Tibial nerve (tissue), 4 donors: ENCODE data around the gene SAV1. TPM values are rescaled to one million over a fixed set of nuclear protein-coding genes. Genes with fewer than 3 reads are reported as not detected.

Source experiments
- DNase-seq, 2 donors: peaks; one replicate each; pipeline ENCODE4 v3.0.0-alpha.2; 2019; ENCODE audit warnings: low spot score in 2 of 2
- H3K27ac ChIP-seq, 4 donors: fragments of 200-600 bp; sonication (generic) in 3 of 4; one replicate each; pipeline ENCODE4 v1.5.1; 2017 to 2019; ENCODE audit warnings: mild to moderate bottlenecking in 1 of 4
- H3K27me3 ChIP-seq, 2 donors: fragments of 200-600 bp; sonication (generic) in 1 of 2; one replicate each; pipeline versions ENCODE4 v1.5.1 to v1.6.0; 2017 to 2019
- H3K36me3 ChIP-seq, 3 donors: fragments of 200-600 bp; sonication (generic); one replicate each; pipeline ENCODE4 v1.5.1; 2018 to 2019
- H3K4me1 ChIP-seq, 4 donors: fragments of 200-600 bp; sonication (generic) in 3 of 4; one replicate each; pipeline ENCODE4 v1.5.1; 2017 to 2019
- H3K4me3 ChIP-seq, 4 donors: fragments of 200-600 bp; sonication (generic) in 3 of 4; one replicate each; pipeline ENCODE4 v1.5.1; 2017 to 2019; ENCODE audit warnings: mild to moderate bottlenecking in 1 of 4, moderate library complexity in 1 of 4
- H3K9me3 ChIP-seq, 4 donors: fragments of 200-600 bp; sonication (generic) in 3 of 4; one replicate each; pipeline ENCODE4 v1.5.1; 2017 to 2019
- CTCF ChIP-seq, 5 experiments: fragments of 200-600 bp in 3 of 5; fragments of 450-650 bp in 2 of 5; sonication (generic) in 3 of 5; IDR thresholded peaks; one replicate each; pipeline ENCODE4 v1.5.1; 2016 to 2019; ENCODE audit warnings: antibody characterized with exemption in 5 of 5, mild to moderate bottlenecking in 3 of 5, moderate library complexity in 2 of 5
- EP300 ChIP-seq, 2 donors: sonication (generic); formaldehyde crosslinking; IDR thresholded peaks; one replicate each; pipeline ENCODE4 v1.6.1; 2017; ENCODE audit warnings: antibody characterized with exemption in 2 of 2, mild to moderate bottlenecking in 1 of 2
- POLR2A ChIP-seq, 2 donors: fragments of 450-650 bp; IDR thresholded peaks; one replicate each; pipeline ENCODE4 v1.6.1; 2017; ENCODE audit warnings: antibody characterized with exemption in 2 of 2, mild to moderate bottlenecking in 2 of 2, moderate library complexity in 2 of 2
- WGBS, 2 donors: methylation state at CpG; one replicate each; pipeline ENCODE4 v1.1.5; 2018; 5-methylcytosine and 5-hydroxymethylcytosine counted together
- total RNA-seq, 4 donors: library from RNA; depleted of rRNA; stranded (reverse); fragments of >200 nt; gene quantifications; one replicate each; pipeline ENCODE4 v1.1.0, GENCODE V29; 2016

SAV1 gene
- total RNA-seq, 4 donors from 2014 or later, result 35.1 to 62.3 (median 47.4) TPM

DNA sequence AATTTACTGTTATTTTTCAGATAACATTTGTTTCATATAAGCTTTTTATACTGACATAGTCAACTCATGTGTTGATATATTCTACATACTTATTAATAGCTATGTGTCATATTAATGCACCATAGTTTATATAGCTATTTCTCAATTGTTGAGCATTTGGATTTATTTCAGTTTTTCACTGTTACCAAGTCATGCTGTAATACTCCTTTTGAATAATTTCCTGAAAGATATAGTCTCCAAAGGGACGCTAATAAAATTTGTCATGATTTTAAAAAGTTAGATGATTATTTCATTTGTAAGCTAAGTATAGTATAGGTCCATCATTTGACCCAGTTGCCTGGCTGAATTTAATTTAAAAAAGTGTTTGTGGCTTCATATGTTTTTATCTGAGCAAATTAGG lies 60.3 kb downstream of the SAV1 start:
- no peaks in the 10 kb centered on the region for H3K27me3 ChIP-seq
- H3K9me3 ChIP-seq, result no peaks in the 10 kb centered on the region
- H3K4me3 ChIP-seq, result no peak overlapping the region
- DNase-seq, result no peak
- no peak overlapping the region for H3K27ac ChIP-seq
- peaks cover 0 to 20% (median 4%) of the 10 kb centered on the region in 4 donors for H3K4me1 ChIP-seq
- H3K36me3 ChIP-seq, result no peaks in the 10 kb centered on the region
- no peak for TF ChIP-seq EP300 (IDR thresholded peaks at IDR 0.05)
- 83 to 98% methylated on average over 1 of the region's 1 CpG for WGBS, 2 donors

DNA sequence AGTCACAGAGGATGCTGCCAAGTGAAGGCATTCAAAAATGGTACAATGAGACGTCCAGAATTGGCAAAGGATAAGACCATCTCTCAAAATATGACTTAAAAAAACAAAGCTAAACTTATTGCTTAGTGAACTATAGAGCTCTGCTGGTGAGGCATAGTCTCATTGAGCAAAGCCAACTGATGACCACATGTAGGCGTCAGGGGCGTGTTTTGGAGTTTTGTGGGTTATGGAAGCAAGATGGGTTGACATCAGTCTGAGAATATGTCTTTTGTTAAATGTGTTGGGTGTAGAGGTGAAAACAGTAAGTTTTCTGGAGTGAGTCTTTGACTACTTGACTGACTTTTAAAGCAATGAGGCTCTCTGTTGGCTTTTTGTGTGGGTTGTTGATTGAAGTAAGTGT lies 60.9 kb downstream of the SAV1 start:
- no peak for TF ChIP-seq EP300 (IDR thresholded peaks at IDR 0.05)
- no peak for TF ChIP-seq POLR2A (IDR thresholded peaks at IDR 0.05)
- TF ChIP-seq CTCF (IDR thresholded peaks at IDR 0.05), result no peak
- no peak for DNase-seq
- H3K4me1 ChIP-seq, result peaks cover 0 to 20% (median 4%) of the 10 kb centered on the region in 4 donors
- no peaks in the 10 kb centered on the region for H3K9me3 ChIP-seq
- H3K36me3 ChIP-seq, result peaks cover 0 to 2% (median 0%) of the 10 kb centered on the region in 3 donors
- H3K27me3 ChIP-seq, result no peaks in the 10 kb centered on the region
- 62 to 63% methylated on average over 3 of the region's 3 CpGs for WGBS, 2 donors
- peak overlapping the region in 1 of 4 donors; percentile 10 for H3K27ac ChIP-seq
- no peak overlapping the region for H3K4me3 ChIP-seq

DNA sequence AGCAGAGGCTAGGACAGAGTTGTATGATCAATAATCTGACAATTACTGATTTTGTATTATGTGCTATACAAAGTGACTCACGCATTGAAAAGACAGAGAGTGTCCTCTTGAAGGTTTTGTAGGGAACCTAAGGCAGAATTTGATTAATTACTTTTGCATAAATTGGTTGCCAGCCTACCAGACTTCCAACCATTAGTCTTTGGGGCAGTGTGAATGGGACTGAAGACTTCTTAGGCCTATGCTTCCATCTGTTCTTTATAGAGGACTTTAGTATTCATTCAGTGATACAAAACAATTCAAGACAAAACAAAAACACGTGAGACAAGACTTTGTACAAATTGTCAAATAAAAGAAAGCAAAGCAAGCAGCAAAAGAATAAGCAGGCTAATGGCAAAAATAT lies 61.6 kb downstream of the SAV1 start:
- no peak for DNase-seq
- Histone ChIP-seq H3K4me1 (peaks cover 0 to 20% (median 4%) of the 10 kb centered on the region in 4 donors), H3K36me3 (peaks cover 0 to 5% (median 0%) of the 10 kb centered on the region in 3 donors), H3K27ac (no peak overlapping the region), H3K4me3 (no peak overlapping the region), H3K27me3 (no peaks in the 10 kb centered on the region), H3K9me3 (no peaks in the 10 kb centered on the region)
- 67 to 72% methylated on average over 2 of the region's 2 CpGs for WGBS, 2 donors
- no peak for TF ChIP-seq CTCF (IDR thresholded peaks at IDR 0.05)
- no peak for TF ChIP-seq POLR2A (IDR thresholded peaks at IDR 0.05)
- no peak for TF ChIP-seq EP300 (IDR thresholded peaks at IDR 0.05)

GRCh38 chr14:50605766-50606165 lies 62.3 kb downstream of the SAV1 start:
- no peak for TF ChIP-seq POLR2A (IDR thresholded peaks at IDR 0.05)
- no peak for TF ChIP-seq EP300 (IDR thresholded peaks at IDR 0.05)
- TF ChIP-seq CTCF (IDR thresholded peaks at IDR 0.05), result no peak
- H3K4me3 ChIP-seq, result no peak overlapping the region
- peak overlapping the region in 2 of 4 donors; percentile 20 to 32 for H3K27ac ChIP-seq
- WGBS, 2 donors, result 5 to 8% methylated on average over 1 of the region's 1 CpG
- H3K27me3 ChIP-seq, result no peaks in the 10 kb centered on the region
- H3K4me1 ChIP-seq, result peaks cover 0 to 23% (median 4%) of the 10 kb centered on the region in 4 donors
- H3K9me3 ChIP-seq, result no peaks in the 10 kb centered on the region
- DNase-seq, result no peak
- peaks cover 0 to 5% (median 0%) of the 10 kb centered on the region in 3 donors for H3K36me3 ChIP-seq

GRCh38 chr14:50603565-50603964 lies 64.5 kb downstream of the SAV1 start:
- Histone ChIP-seq H3K4me3 (no peak overlapping the region), H3K27me3 (no peaks in the 10 kb centered on the region), H3K36me3 (peaks cover 0 to 5% (median 0%) of the 10 kb centered on the region in 3 donors), H3K27ac (no peak overlapping the region), H3K9me3 (no peaks in the 10 kb centered on the region), H3K4me1 (peaks cover 0 to 30% (median 4%) of the 10 kb centered on the region in 4 donors)
- TF ChIP-seq CTCF (IDR thresholded peaks at IDR 0.05) (no peak), POLR2A (IDR thresholded peaks at IDR 0.05) (no peak), EP300 (IDR thresholded peaks at IDR 0.05) (no peak)
- DNase-seq, result no peak
- 60 to 77% methylated on average over 2 of the region's 2 CpGs for WGBS, 2 donors

DNA sequence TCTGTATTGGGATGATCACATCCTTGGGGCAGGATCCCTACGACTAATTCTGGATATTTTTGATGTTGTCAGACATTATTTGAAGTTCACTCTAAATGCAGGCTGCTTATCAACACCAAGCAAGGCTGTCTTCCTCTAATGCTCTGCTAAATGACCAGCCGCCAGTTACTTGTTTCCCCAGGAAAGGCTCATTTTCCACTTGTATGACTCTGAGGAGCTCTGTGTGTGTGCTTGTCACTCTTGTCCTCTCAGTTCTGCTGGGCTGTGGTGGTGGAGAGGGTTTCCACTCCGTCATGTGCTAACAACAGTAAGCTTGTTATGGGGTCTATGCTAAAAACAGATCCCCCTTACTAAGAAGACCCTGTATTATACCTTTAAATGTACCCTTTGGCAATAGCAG lies 66.1 kb downstream of the SAV1 start:
- TF ChIP-seq CTCF (IDR thresholded peaks at IDR 0.05) (no peak), EP300 (IDR thresholded peaks at IDR 0.05) (no peak), POLR2A (IDR thresholded peaks at IDR 0.05) (no peak)
- no peaks in the 10 kb centered on the region for H3K9me3 ChIP-seq
- H3K4me1 ChIP-seq, result peaks cover 0 to 26% (median 2%) of the 10 kb centered on the region in 4 donors
- H3K27me3 ChIP-seq, result no peaks in the 10 kb centered on the region
- H3K27ac ChIP-seq, result no peak overlapping the region
- no peak for DNase-seq
- WGBS, 2 donors, result 86 to 87% methylated on average over 3 of the region's 3 CpGs
- no peak overlapping the region for H3K4me3 ChIP-seq
- peaks cover 0 to 14% (median 0%) of the 10 kb centered on the region in 3 donors for H3K36me3 ChIP-seq
